Activated B cell treated with CpG ODN at 0.5 μM for 24 hours (primary cell): ENCODE results near the gene ZNF584. TPM values are rescaled to one million over a fixed set of nuclear protein-coding genes. Genes with fewer than 3 reads are reported as not detected.

Experiments
- ATAC-seq: fragments of 200-7000 bp; cut with Tn5 transposase; one replicate; pipeline ENCODE4 v1.10.0; 2021; ENCODE audit warnings: low read depth, mild to moderate bottlenecking, moderate library complexity
- CTCF ChIA-PET: fragments of 350-600 bp; sonication (Branson Sonifier 250); formaldehyde crosslinking; loops from one replicate; lab custom pipeline; 2021; ENCODE audit warnings: antibody characterized with exemption; lab: Charles Lee
- POLR2A ChIA-PET: fragments of 350-600 bp; sonication (Branson Sonifier 250); formaldehyde crosslinking; loops from one replicate; lab custom pipeline; 2021; ENCODE audit warnings: antibody characterized with exemption; lab: Charles Lee
- DNase-seq: peaks from one replicate; pipeline ENCODE4 v3.0.0; 2022
- H3K27ac Mint-ChIP-seq: one replicate; pipeline ENCODE4 v1.8.0; 2020; ENCODE audit warnings: mixed read lengths
- H3K27me3 Mint-ChIP-seq: one replicate; pipeline ENCODE4 v1.8.0; 2021; ENCODE audit warnings: mixed read lengths
- H3K36me3 Mint-ChIP-seq: one replicate; pipeline ENCODE4 v1.8.0; 2021; ENCODE audit warnings: low read depth, mixed read lengths
- H3K4me1 Mint-ChIP-seq: one replicate; pipeline ENCODE4 v1.8.0; 2021; ENCODE audit warnings: mixed read lengths
- H3K4me3 Mint-ChIP-seq: one replicate; pipeline ENCODE4 v1.8.0; 2020; ENCODE audit warnings: mild to moderate bottlenecking, mixed read lengths
- H3K9me3 Mint-ChIP-seq: one replicate; pipeline ENCODE4 v1.8.0; 2020; ENCODE audit warnings: mixed read lengths
- CTCF ChIP-seq: fragments of 200-600 bp; IDR thresholded peaks from one replicate; pipeline ENCODE4 v1.8.0; 2022; ENCODE audit warnings: antibody characterized with exemption, mild to moderate bottlenecking
- intact Hi-C: fragments of 100-400 bp; cut with micrococcal nuclease; formaldehyde crosslinking; loops from one replicate; pipeline ENCODE4 v1.15.1; 2024
- total RNA-seq: library from RNA; stranded (reverse); gene quantifications from 2 replicates; pipeline ENCODE4 v1.2.3, GENCODE V29; 2022

ZNF584 gene
- total RNA-seq, 1 donor from 2014 or later, result 9.6 TPM

GRCh38 chr19:58386576-58387337 lies 21.7 kb upstream of the ZNF584 start, which contains the start of gene RPS5:
Gene RPS5, plus strand, starts transcription at chr19:58387269. Its CDS starts 869 bp downstream, at chr19:58388138.
- ChIA-PET CTCF (no interaction called here), POLR2A (interaction anchor here (0.6 to 5.0 kb wide), 11 partner anchors 9 to 385 kb away, joined by 3 to 40 read pairs (median 3); partner anchors contain the start of genes RNF225, ZBTB45, ZNF497 and ZNF584)
- peaks cover 50% of the 10 kb centered on the region for H3K4me1 Mint-ChIP-seq
- H3K27me3 Mint-ChIP-seq, result no peaks in the 10 kb centered on the region
- peaks cover 42% of the 10 kb centered on the region for H3K36me3 Mint-ChIP-seq
- DNase-seq (peak; percentile 85), ATAC-seq (peak; percentile 89)
- peak within 1 kb of the TSS; percentile 95 for H3K4me3 Mint-ChIP-seq
- no peak for TF ChIP-seq CTCF
- H3K27ac Mint-ChIP-seq, result peak within 1 kb of the TSS; percentile 98
- intact Hi-C loops, result loop anchor here (1.0 to 2.0 kb wide), 7 partner anchors 15 to 189 kb away; partner anchors contain the start of genes ZNF132, ZNF324, ZNF497 and ZNF584
- no peaks in the 10 kb centered on the region for H3K9me3 Mint-ChIP-seq

GRCh38 chr19:58387338-58388174 lies 20.9 kb upstream of the ZNF584 start:
- DNase-seq, result no peak
- no peak for ATAC-seq
- intact Hi-C loops, result loop anchor here (1.0 to 2.0 kb wide), 7 partner anchors 14 to 188 kb away; partner anchors contain the start of genes ZNF132, ZNF324, ZNF497 and ZNF584
- POLR2A ChIA-PET, result interaction anchor here (0.6 to 5.0 kb wide), 12 partner anchors 8 to 386 kb away, joined by 3 to 40 read pairs (median 4); partner anchors contain the start of genes ERVK3-1, RNF225, ZBTB45 and ZNF497
- Mint-ChIP-seq H3K9me3 (no peaks in the 10 kb centered on the region), H3K4me1 (peaks cover 45% of the 10 kb centered on the region), H3K36me3 (peaks cover 49% of the 10 kb centered on the region), H3K4me3 (peak overlapping the region; percentile 95), H3K27me3 (no peaks in the 10 kb centered on the region), H3K27ac (peak overlapping the region; percentile 98)
- CTCF ChIA-PET, result no interaction called here
- no peak for TF ChIP-seq CTCF

GRCh38 chr19:58388175-58388526 lies 20.3 kb upstream of the ZNF584 start:
- peaks cover 55% of the 10 kb centered on the region for H3K36me3 Mint-ChIP-seq
- no peaks in the 10 kb centered on the region for H3K27me3 Mint-ChIP-seq
- CTCF ChIA-PET, result no interaction called here
- intact Hi-C loops, result no loop called here
- peak overlapping the region; percentile 98 for H3K27ac Mint-ChIP-seq
- no peak for TF ChIP-seq CTCF
- H3K4me3 Mint-ChIP-seq, result peak overlapping the region; percentile 95
- POLR2A ChIA-PET, result interaction anchor here (0.6 to 5.0 kb wide), 6 partner anchors 25 to 132 kb away, joined by 4 to 40 read pairs (median 4); partner anchors contain the start of genes ERVK3-1, ZBTB45 and ZNF497
- H3K4me1 Mint-ChIP-seq, result peaks cover 43% of the 10 kb centered on the region
- ATAC-seq (no peak), DNase-seq (no peak)
- H3K9me3 Mint-ChIP-seq, result no peaks in the 10 kb centered on the region

GRCh38 chr19:58392945-58393724 lies 15.3 kb upstream of the ZNF584 start:
- CTCF ChIA-PET, result no interaction called here
- H3K36me3 Mint-ChIP-seq, result peaks cover 67% of the 10 kb centered on the region

More at GRCh38 chr19:58392945-58393724, 15.3 kb upstream of the ZNF584 start:
- no peak for DNase-seq
- intact Hi-C loops, result no loop called here
- H3K4me3 Mint-ChIP-seq, result no peak overlapping the region
- H3K4me1 Mint-ChIP-seq, result peaks cover 26% of the 10 kb centered on the region
- no peaks in the 10 kb centered on the region for H3K9me3 Mint-ChIP-seq
- ATAC-seq, result no peak
- no peak for TF ChIP-seq CTCF
- peaks cover 4% of the 10 kb centered on the region for H3K27me3 Mint-ChIP-seq
- H3K27ac Mint-ChIP-seq, result no peak overlapping the region
- POLR2A ChIA-PET, result interaction anchor here (0.6 kb wide), 1 partner anchor 181 kb away, joined by 6 read pairs; no protein-coding TSS in a partner anchor
